ENCODE results near the gene IL34. TPM values are rescaled to one million over a fixed set of nuclear protein-coding genes. Genes with fewer than 3 reads are reported as not detected.
A peak's percentile ranks its signal among the peaks of the same experiment; 100 is the strongest.

The IL34 gene
- total and polyA plus RNA-seq, 2 of the 8 experiments (the other 6 are each of a cell fraction or from before 2014, with no cell fraction given), result 4.6 to 5.6 TPM

- no peaks in the 10 kb centered on the region; a peak in 2 of 7 replicates for H3K27me3 ChIP-seq (replicated peaks in 1 of 4; ENCODE audit: control insufficient read depth in 3 of 4, extremely low read depth in 1 of 4, insufficient read depth in 3 of 4, low read length in 3 of 4)
- no peak overlapping the region for H3K14ac ChIP-seq (ENCODE audit: insufficient read length)
- no peaks in the 10 kb centered on the region for H3K79me2 ChIP-seq (ENCODE audit: control insufficient read depth in 1 of 2, insufficient read depth in 2 of 2, low read length in 2 of 2)
- 0 out of 2 replicates have a peak overlapping the region, but pooled peaks have one; percentile 44 for H2BK5ac ChIP-seq (ENCODE audit: low read depth, low read length)
- no peak overlapping the region for H3K4ac ChIP-seq (replicated peaks; ENCODE audit: insufficient read length, low read depth, low read length)
- no peak overlapping the region for H3K18ac ChIP-seq (ENCODE audit: extremely low read depth, low read length)
- POLR2A ChIA-PET (ENCODE audit: partially characterized antibody), result interaction anchor here (1.9 to 6.6 kb wide), 2 partner anchors 38 to 74 kb away, joined by 4 to 59 read pairs; no protein-coding TSS in a partner anchor
- no peak overlapping the region for H3K9ac ChIP-seq (replicated peaks in 1 of 4; ENCODE audit: extremely low read depth in 1 of 4, low read depth in 3 of 4, low read length in 3 of 4)
- H2BK12ac ChIP-seq (ENCODE audit: low read depth, low read length), result peak overlapping the region; percentile 23; the same call in 1 of the 2 replicates
- H4K20me1 ChIP-seq (replicated peaks in 1 of 2; ENCODE audit: control insufficient read depth in 1 of 2, insufficient read depth in 2 of 2, low read length in 2 of 2), result peaks cover 0 to 2% of the 10 kb centered on the region in 2 experiments
- 87% methylated on average over 4 of the region's 4 CpGs; no CpG with 5 or more reads in 1 of the 2 experiments for WGBS, 2 experiments (ENCODE audit: extremely low coverage in 1 of 2, insufficient coverage in 1 of 2, insufficient read length in 1 of 2, insufficient replicate concordance in 2 of 2, low coverage in 1 of 2, low lambda C conversion rate in 2 of 2, missing lambda C conversion rate in 1 of 2)
- H4K8ac ChIP-seq (ENCODE audit: extremely low read depth, insufficient read depth, low read length), result peak overlapping the region; percentile 57; the same call in 1 of the 2 replicates
- H2AFZ ChIP-seq (ENCODE audit: low read length), result no peak overlapping the region
- FAIRE-seq (no peak), DNase-seq (ENCODE audit: low read depth in 1 of 2, low spot score in 2 of 2) (no peak)
- H3K36me3 ChIP-seq (ENCODE audit: control insufficient read depth in 2 of 4, insufficient read depth in 4 of 4, low read length in 3 of 4), result no peaks in the 10 kb centered on the region
- H3K4me3 ChIP-seq (ENCODE audit: extremely low read depth in 1 of 4, insufficient read depth in 2 of 4, low read depth in 3 of 4, low read length in 4 of 4), result no peak overlapping the region
- H3K23me2 ChIP-seq (ENCODE audit: low read depth, low read length), result no peaks in the 10 kb centered on the region
- no peak for TF ChIP-seq PHF8 (conservative IDR thresholded peaks at IDR 0.05; ENCODE audit: low read depth, low read length)
- TF ChIP-seq RXRA (IDR thresholded peaks at IDR 0.05; ENCODE audit: insufficient read depth, low read depth, low read length), result no peak
- TF ChIP-seq EP300 (IDR thresholded peaks at IDR 0.05; ENCODE audit: borderline replicate concordance in 1 of 2, low read depth in 2 of 2, low read length in 2 of 2), result no peak
- TF ChIP-seq SP2 (IDR thresholded peaks at IDR 0.05; ENCODE audit: low read length), result no peak
- TF ChIP-seq GABPA (IDR thresholded peaks at IDR 0.05; ENCODE audit: borderline replicate concordance, insufficient read depth, low read length), result no peak
- no peaks in the 10 kb centered on the region for H3K79me1 ChIP-seq (ENCODE audit: low read depth, low read length)
- no peak overlapping the region for H3K27ac ChIP-seq (ENCODE audit: low read depth, low read length)
- H3K4me2 ChIP-seq (ENCODE audit: insufficient read depth in 1 of 2, low read depth in 2 of 2, low read length in 2 of 2), result no peak overlapping the region
- H2BK120ac ChIP-seq (replicated peaks; ENCODE audit: low read depth, low read length), result no peak overlapping the region
- H2AK5ac ChIP-seq (ENCODE audit: low read depth, low read length), result peak overlapping the region; percentile 79; the same call in 1 of the 2 replicates
- peaks cover 0 to 3% (median 0%) of the 10 kb centered on the region in 4 experiments; a peak in 2 of 7 replicates for H3K4me1 ChIP-seq (replicated peaks in 1 of 4; ENCODE audit: control insufficient read depth in 3 of 4, insufficient read depth in 4 of 4, low read length in 3 of 4)
- H2BK15ac ChIP-seq (ENCODE audit: low read length), result no peak overlapping the region
- peak overlapping the region; percentile 60 for H4K91ac ChIP-seq (replicated peaks; ENCODE audit: insufficient read length, low read length)
- H2BK20ac ChIP-seq (ENCODE audit: low read length), result no peak overlapping the region
- CTCF ChIA-PET (ENCODE audit: partially characterized antibody), result interaction anchor here (0.6 to 6.1 kb wide), 6 partner anchors 12 to 384 kb away, joined by 3 to 56 read pairs (median 4); no protein-coding TSS in a partner anchor
- no peaks in the 10 kb centered on the region; a peak in 1 of 4 replicates for H3K9me3 ChIP-seq (ENCODE audit: insufficient read depth in 2 of 2, low read depth in 1 of 2, low read length in 1 of 2)
- no peak overlapping the region for H3K56ac ChIP-seq (replicated peaks; ENCODE audit: insufficient read length, low read depth, low read length)
- no peak overlapping the region for H4K5ac ChIP-seq (ENCODE audit: insufficient read length, low read depth, low read length)
- no peak overlapping the region for H3K23ac ChIP-seq (ENCODE audit: insufficient read length)
Measured at GRCh38 chr16:70650216-70650615, 3.9 kb downstream of the IL34 start.

Data from H1 (cell line).